NCI-H82 (cell line): ENCODE data around the gene AGBL4.
A peak's percentile ranks its signal among the peaks of the same experiment; 100 is the strongest.

Experiments
- DNase-seq: peaks from one replicate; lab custom pipeline; 2025; lab: John Stamatoyannopoulos, UW

AGBL4 gene

DNA sequence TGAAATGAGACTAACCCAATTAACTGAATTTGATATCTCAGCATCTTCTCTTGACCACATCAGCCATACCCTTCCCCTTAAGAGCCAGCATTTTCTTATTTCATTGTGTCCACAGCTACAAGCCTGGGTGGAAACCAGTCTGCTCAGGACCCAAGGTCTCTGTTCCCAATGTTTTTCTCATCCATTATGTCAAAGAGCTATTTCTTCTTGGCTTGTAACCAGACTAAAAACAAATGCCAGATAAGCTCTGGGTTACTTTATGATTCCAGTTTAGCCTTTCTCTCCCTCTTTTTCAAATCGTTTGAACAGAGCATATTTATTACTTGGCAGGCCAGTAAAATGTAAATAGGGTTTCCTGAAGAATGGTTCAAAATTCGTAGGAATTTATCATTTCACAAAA, 1442.5 kb downstream of the AGBL4 start:
- DNase-seq = no peak

DNA sequence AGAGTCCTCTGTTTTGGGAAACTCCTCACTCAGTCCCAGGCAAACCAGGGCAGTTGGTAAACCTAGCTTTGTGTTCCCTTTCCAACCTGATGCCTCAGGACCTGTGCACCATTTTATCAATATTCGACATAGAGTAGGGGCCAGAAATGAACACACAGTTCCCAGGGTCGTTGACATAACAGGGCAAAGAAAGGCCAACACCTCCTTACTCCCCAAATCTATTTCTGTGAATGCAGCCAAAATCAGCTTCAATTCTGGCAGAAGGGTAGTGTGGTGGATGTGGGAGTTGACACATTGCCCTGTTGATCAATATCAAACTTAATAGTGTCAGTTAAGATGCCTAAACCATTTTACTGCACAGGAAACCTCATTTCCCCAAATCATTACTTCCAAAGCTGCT, 1447.2 kb downstream of the AGBL4 start:
- DNase-seq = no peak

DNA sequence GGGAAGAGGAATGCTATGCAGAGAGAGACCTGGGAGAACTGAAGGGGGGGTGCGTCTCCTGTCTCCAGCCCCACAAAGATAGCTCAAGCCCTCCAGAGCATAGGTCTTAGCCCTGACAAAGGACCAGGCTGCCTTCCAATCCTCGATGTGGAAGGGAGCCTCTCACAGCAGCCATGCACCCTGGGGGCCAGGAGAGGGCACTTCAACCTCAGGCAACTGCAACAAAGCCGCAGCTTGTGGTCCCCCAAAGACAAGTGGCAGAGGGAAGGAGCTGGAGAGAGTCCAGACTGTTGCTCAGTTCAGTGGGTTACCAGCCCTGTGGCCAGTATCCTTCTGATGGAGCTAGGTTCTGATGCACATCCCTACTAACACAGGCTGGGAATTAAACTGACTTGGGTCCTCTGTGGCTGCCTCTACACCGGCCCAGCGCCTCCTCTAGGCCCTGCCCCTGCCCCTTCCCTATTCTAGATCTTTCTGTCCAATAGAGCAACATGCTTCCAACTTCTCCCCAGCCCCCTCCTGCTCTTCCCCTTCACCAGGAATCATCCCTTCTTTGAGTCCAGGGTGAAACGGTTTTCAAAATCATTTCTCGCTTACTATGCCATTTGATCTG, 1451.0 kb downstream of the AGBL4 start:
- peak; percentile 94 for DNase-seq

DNA sequence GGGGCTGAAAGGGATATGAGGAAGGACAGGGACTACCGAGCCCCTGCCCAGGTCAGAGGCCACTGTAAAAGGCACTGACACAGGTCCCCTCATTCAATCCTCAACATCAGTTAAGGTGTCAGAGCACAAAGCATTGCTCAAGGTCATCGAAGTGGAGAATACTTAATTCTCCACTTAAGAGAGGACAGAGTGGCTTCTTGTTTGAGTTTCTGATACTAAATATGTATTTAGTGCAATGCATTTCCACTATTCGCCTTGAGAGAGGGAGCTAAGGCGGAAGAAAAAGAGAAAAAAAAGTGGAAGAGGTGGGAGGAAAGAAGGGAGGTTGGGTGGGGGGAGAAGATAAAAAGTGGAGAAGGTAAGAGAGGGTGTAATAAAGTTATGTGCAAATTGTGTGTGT, 1451.6 kb downstream of the AGBL4 start:
- DNase-seq = no peak

DNA sequence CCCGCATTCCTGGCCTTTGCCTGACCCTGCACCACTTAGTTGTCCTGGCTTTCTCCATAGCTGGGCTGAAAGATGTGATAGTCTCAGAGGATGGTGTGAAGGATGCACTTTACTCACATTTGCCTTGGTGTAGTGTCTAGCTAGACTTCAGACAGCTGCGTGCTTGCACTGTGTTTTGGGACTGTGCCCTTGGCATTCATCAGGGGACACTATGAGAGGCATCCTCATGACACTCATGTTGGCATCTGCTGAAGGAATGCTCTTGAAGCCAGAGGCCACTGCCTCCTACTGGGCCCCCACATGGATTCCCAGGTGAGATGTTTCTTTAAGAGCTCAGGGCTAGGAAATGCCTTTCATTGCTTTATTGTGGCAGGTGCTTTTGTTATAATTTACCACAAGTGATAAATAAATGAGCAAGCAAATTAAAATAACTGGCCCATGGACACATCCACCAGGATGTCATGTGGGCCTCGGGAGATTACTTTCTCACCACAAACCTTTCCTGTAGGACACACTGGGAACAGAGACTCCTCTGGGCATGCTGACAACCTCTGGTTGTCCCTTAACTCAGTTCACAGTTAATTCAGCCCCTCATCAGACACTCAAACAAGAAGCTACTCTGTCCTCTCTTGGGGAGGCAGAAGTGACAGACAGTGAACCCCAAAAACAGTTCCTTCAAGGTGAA, 1452.3 kb downstream of the AGBL4 start:
- no peak for DNase-seq

- no peak for DNase-seq
Measured at GRCh38 chr1:48570568-48570967, 1453.2 kb downstream of the AGBL4 start.

DNA sequence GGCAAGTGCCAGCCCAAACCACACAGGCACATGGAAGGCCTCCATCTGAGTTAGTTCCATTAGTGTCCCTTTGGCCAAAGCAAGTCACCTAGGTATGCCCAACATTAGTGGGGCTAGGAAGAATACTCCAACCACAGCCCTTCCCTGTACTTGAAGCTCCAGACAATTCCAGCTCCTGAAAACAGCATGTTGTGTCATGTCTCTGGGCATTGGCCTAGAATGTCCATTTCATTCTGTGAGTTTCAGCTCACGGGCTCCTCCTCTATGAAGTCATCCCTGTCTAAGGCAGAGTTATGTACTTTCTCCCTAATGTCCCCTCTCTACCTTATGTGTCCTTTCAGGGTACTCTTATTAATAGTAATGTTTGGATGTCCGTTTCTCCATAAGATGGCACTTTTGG, 1455.3 kb downstream of the AGBL4 start:
- no peak for DNase-seq

- DNase-seq = no peak
Measured at GRCh38 chr1:48566492-48566891, 1457.3 kb downstream of the AGBL4 start.

DNA sequence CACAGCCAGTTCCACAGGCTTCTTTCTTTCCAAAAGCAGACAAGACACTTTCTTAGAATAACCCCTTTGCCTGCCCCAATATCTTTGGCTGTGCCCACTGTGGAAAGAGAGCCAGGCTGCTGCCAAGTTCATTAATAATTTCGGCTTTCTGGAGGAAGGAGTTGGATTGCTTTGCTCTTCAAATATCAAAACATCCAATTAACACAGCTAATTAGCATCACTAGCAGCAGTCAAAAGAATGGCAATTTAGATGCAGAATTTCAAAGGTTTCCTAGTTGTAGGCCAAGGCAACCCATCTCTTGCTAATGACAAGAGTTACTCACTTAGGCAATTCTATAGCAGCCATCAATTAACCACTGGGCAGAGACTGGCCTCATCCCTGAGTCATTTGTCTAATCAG, 1460.7 kb downstream of the AGBL4 start:
- DNase-seq = no peak

- no peak for DNase-seq
Measured at GRCh38 chr1:48561444-48561843, 1462.3 kb downstream of the AGBL4 start.

GRCh38 chr1:48560577-48560976, 1463.2 kb downstream of the AGBL4 start:
- DNase-seq = no peak

DNA sequence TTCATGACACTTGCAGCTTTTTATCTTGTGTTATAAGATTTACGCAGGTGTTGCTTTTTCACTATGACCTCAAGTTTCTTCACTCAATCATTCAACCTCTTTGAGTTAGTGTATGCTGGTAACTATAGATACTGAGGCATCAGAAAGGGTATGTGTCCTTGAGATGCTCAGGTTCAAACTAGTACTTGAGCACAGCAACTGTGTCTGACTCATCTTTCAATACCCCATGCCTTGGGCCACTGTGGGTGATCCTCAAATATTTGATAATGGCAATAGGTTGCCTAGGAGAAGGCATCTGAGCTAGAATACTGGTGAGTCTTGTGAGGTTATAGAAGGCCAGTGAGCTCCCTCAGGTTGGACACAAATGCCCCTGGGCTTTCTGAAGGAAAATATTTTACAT, 1463.6 kb downstream of the AGBL4 start:
- no peak for DNase-seq

DNA sequence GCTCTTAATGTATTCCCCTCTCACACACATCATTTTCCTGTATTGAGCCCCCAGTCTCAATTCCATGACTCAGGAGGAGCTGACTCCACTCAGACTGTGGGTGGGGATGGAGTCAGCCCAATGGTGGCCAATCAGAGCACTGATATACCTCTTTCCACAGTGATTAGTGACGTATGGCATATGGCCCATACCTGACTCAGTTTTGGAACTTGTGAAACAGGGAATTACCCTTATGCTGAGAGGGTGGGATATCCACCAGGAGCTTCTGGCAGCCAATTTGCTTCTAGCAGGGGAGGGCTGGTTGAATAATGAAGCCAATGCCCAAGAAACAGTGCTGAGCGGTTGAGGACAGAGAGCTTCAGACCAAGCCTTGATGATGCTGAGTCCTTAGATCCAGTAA, 1465.4 kb downstream of the AGBL4 start:
- DNase-seq = no peak

DNA sequence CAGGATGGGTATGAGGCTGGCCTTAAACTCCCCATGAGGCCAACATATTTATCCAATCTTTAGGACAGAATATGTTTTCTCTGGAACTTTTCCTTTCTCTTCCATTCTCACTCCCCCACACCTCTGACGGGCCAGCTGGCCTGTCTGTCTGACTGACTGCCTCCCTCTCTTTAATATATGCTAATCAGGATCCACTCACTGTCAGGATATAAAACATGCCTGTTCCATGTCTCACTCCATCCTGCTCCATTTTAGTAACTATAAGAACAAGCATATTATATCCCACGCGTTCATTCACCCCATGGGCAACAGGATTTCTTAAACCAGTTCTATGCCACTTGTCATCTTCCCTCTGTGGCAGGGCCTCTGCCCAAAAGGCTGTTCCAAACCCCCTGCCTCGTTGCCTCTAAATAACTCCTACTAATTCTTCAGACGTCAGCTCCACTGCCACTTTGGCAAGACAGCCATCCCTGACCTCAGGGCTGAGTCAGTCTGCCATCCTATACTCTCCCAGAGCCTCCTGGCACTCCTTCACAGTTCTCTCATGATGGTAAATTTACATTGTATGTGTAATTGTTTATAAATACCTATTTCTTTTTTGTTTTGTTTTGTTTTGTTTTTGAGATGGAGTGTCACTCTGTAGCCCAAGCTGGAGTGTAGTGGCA, 1467.4 kb downstream of the AGBL4 start:
- DNase-seq = no peak

DNA sequence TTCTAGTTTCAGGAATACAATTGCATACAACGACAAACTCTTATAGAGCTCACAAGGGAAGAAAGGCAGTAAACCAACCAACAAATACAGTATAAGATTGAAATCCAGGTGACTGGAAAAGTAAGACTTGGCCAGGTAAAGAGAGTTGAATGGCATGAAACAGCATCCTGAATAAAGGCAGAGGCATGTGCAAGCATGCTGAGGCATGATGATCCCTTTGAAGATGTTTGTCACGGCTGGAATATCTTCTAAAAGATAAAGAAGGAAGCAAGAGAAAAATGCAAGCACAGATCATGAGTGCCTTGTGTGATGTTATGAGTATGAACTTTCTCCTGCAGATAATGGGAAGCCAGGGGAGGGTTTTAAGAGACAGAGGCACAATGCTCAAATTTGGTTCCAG, 1468.5 kb downstream of the AGBL4 start:
- DNase-seq = no peak

DNA sequence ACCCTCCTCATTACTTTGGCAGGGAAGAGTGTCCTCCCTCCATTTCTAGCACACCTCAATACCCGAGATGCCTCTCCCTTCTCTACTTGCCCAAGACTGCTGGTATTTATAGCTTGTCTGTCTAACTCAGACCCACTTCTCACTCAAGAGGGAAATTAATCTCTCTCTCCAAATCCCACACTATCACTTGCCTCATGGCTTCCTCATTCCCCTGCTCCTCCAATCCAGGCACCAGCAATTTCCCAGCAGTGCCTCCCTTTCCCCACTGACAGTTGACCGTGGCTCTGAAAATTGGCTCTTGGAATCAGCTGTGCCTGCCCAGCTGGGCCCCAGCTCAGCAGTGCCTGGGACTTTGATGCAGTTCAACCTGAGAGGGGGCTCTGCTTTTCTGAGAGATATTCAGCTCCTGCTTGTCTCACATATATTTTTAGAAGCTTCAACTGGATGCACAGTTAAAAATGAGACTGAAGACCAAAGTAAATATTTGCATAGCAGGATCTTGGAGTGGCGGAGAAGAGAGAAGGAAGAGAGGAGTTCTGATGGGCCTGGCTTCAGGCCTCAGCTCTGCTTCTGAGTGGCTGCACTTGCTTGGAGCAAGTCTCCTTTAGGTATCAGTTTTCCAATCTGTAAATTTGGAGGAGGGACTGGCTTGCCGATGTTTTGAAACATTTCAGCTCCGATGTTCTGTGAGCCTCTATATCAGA, 1470.7 kb downstream of the AGBL4 start:
- peak; percentile 71 for DNase-seq

DNA sequence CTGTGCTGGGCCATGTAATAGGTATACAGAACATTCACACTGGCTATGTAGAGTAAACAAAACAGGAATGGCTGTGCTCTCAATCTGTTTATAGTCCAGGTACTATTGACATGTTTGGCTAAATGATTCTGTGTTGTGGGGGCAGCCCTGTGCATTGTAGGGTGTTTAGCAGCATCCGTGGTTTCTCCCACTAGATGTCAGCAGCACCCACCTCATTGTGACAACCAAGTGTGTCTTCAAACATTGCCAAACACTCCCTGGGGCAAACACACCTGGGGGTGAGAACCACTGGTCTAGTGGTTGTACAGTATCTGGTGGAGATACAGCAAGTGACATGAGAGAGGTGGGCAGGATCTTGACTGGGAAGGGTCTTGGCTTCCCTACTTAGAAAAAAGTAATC, 1471.3 kb downstream of the AGBL4 start:
- DNase-seq = peak; percentile 78

DNA sequence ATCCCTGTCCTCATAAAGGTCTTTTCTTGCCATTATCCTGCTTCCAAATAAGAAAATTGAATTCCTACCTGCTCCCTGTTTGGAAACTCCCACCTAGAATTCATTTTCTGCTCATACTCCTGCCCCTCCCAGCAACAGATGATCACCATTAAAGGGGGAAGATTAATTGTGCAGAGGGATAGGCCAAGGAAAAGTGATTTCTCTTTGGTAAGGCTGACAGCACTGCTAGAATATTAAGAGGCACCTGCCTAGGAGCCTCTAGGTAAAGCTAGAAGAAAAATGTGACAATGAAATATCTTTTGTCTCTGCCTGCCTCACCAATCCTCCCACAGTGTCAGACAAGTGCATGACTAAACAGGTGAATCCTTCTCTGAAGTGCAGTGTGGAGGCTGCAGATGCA, 1474.8 kb downstream of the AGBL4 start:
- DNase-seq = peak; percentile 16

GRCh38 chr1:48547561-48548220, 1476.1 kb downstream of the AGBL4 start:
- DNase-seq = no peak

DNA sequence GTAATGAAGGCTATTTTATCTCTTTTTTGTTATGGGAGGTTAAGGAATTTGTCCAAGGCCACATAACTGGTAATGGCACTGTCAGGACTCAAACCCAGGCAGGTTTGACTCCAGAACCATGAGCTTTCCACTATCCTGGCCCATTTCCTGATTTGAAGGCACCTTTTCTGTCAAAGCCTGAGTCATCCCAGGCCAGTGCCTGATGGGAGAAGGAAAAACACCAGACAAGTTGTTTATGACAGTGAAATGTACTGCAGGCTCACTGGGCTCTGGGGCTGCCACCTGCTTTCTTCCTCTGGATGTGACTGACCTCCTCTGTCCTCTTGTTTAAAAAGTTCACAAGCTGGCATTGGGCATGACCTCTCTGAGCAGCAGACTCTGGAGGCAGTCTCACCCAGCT, 1479.9 kb downstream of the AGBL4 start:
- no peak for DNase-seq

DNA sequence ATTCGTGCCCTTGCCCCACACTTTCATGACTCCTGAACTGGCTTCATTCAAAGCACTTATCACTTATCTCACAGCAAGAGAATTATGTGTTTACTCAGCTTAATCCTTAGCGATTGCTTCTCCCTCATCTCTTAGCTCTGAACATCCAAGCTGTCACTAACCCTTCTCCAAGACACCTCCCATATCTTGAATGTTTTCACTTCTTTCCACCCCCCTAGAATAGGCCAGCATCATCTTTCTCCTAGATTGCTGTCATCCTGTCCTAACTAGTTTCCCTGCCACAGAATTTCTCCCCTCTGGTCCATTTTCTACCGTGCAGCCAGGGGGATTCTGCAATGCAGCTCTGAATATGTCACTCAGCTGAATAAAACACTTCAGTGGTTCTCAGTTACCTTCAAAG, 1483.2 kb downstream of the AGBL4 start:
- peak; percentile 89 for DNase-seq

GRCh38 chr1:48536477-48536876, 1487.3 kb downstream of the AGBL4 start:
- DNase-seq = no peak
